Hepatic stellate cell (primary cell): ENCODE data around the gene TGFBR2.
A peak's percentile ranks its signal among the peaks of the same experiment; 100 is the strongest.

Source experiments
- DNase-seq: peaks from one replicate; pipeline ENCODE4 v3.0.0; 2011; ENCODE audit warnings: low spot score

TGFBR2 gene

DNA sequence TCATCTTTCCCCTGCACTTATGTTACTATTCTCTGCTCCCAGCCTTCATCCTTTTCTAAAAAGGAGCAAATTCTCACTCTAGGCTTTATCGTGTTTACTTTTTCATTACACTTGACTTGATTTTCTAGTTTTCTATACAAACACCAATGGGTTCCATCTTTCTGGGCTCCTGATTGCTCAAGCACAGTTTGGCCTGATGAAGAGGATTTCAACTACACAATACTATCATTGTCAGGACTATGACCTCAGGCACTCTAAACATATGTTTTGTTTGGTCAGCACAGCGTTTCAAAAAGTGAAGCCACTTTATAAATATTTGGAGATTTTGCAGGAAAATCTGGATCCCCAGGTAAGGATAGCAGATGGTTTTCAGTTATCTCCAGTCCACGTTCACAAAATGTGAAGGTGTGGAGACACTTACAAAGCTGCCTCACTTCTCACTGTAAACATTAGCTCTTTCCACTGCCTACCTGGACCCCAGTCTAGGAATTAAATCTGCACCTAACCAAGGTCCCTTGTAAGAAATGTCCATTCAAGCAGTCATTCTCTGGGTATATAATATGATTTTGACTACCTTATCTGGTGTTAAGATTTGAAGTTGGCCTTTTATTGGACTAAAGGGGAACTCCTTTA, 86.2 kb downstream of the TGFBR2 start:
- no peak for DNase-seq

DNA sequence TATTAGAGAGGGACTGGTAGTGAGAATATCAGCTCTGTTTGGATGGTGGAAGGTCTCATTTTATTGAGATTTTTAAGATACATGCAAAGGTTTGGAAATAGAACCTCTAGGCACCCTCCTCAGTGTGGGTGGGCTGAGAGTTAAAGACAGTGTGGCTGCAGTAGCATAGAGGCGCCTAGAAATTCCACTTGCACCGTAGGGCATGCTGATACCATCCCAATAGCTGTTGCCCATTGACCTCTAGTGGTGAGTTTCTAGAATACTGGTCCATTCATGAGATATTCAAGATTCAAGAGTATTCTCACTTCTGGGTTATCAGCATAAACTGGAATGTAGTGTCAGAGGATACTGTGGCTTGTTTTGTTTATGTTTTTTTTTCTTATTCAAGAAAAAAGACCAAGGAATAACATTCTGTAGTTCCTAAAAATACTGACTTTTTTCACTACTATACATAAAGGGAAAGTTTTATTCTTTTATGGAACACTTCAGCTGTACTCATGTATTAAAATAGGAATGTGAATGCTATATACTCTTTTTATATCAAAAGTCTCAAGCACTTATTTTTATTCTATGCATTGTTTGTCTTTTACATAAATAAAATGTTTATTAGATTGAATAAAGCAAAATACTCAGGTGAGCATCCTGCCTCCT, 87.2 kb downstream of the TGFBR2 start:
- peak; percentile 48 for DNase-seq

DNA sequence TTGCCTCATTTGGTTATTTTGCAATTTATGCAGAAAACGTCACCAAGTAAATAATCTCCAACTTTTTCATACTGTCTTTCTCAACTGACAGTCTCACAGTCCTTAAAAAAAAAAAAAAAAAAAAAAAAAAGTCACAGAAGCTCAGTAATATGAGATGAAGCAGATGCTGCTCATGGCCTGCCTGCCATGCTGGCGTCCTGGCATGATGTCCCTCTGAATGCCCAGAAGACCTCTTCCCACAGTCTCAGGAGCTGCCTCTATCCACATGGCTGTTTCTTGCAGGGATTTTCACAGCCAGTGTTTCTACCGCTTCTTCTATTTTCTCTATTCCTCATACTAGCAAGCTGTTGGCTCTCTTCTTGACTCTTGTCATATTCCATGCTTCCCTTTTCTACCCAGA, 87.7 kb downstream of the TGFBR2 start:
- no peak for DNase-seq

DNA sequence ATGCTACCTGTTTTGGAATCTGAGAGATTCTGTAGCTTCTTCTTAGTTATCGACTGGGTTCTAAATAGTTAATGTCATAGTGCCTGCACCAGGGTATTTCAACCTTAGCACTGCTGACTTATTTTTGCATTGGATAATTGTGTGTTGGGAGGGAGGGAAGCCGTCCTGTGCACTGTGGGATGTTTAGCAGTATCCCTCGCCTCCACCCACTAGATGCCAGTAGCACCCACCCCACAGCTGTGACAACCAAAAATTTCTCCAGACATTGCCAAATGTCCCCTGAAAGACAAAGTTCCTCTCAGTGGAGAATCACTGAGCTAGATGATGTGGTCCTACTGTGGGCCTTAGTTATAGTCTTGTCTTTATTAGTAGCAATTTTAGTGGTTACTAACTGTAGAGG, 88.3 kb downstream of the TGFBR2 start:
- DNase-seq, result no peak

DNA sequence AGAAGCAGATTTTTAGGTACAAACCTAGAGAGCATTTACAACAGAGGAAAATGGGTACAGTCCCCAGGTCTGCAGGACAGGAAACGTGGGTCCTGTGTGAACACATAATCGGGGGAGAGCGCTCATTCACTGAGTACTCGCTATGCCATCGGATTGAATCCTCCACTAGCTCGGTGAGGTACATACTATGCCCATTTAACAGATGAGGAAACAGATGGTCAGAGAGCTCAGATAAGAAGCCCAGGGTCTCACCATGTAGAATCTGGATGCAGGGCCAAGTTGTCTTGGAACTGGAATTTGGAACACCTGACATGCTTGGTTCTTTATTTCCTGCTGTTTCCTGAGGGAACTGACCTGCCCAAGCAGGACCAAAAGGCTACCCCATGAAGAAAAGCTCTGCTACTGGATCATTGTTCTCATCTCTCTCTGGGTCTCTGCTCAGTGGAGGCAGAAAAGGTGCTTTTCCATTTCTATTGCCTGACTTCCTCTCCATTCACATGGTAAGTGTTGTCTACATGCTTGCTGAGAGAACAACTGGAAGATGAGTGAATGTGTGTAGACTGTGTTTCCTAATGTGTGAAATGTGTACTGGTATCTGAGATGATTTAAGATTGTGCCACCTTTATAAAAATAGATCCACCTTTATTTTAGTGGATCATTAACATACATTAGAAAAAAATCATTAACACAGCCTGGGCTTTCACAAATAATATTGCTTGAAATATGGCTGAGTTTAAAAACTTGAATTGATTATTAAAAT, 89.1 kb downstream of the TGFBR2 start:
- DNase-seq, result no peak

DNA sequence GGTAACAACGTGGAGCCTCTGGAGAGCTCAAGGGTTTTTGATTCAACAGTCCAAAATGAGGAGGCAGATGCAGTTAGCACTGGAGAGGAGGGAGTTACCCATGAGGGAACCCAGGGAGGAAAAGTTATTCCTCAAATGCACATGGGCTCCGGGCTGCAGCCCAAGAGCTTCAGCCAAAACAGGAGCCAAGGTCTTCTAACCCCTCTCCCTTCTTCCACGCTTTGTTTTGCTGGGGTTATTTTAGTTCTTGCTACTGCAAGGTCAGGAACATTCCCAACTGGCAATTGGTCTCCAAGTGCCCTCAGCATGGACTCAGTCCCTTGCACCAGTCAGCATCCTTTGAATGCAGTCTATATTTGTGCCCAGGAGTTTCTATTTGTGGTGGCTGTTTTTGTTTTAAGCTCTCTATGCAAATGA, 90.0 kb downstream of the TGFBR2 start:
- no peak for DNase-seq

DNA sequence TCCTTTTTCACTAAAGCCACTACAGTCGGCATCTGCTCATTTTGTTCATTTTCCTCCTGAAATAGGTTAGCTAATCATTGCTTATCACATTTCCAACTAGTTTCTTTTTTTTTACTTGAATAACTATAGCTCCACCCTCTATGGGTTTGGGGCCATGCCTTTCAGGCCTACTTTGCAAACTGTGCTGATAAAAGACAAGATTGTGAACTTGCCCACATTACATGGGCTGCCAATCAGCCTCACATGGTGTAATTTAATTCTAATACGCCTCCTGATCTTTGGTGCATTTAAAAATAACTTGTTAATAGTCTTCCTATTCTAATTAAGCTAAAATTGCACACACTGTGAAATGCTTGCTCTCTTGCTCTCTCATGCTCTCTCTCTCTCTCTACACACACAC, 90.5 kb downstream of the TGFBR2 start:
- no peak for DNase-seq

DNA sequence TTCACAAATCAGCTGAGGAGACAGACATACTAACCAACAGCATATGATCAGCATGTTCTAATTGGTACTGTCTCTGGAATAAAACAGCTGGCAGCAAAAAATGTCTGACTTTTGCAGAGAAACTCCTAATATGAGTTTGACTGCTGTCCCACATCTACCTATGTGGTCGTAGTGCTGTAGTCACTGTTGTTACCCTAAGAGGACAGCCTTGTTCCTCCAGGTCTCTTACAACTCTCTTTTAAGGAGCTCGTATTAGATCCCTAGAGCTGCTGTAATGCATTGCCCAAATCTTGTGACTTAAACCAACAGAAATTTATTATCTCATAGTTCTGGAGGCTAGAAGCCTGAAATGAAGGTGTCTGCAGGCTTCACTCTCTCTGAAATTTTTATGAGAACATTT, 92.1 kb downstream of the TGFBR2 start:
- DNase-seq, result no peak

DNA sequence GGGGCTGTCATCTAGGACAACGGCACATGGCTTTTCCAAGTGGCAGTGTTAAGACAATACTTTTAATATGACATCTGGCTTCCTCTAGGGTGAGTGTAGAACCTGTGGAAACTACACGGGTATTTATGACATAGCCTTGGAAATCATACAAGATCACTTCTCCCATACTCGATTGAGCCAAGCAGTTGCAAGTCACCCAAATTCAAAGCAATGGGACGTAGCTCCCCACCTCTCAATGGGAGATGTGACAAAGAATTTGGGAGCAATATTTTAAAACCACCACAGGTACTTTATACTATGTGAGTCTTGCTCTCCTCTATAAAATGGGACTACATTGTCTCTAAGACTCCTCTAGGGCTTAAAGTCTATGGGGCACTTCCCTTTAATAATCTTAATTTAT, 93.5 kb downstream of the TGFBR2 start:
- no peak for DNase-seq

DNA sequence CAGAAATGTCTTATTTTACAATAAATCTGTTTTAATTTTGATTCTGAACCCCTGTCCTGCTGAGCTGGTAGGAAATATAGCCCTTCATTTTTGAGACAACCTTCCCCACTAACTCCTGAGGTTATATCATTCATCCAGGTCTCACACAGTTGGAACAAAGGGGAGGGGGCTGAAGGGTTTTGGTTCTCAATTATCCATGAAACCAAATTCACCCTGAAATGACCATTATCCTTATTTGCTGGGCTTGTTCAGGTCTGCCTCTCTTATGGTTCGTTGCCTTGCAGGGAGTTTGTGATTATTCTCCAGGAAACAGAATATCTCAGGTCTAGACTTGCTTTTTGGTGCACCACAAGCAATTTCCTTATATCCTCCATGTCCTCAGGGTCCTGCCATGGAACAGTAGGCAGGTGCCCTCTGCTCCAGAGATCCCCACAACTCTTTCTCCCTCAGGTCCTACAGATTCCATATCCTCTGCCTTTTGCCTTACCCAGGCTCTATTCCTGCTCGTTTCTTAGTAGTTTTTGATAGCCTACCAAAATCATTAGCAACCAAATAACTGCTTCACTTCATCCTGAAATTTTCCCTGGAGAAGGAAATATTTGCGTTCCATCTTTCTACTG, 94.4 kb downstream of the TGFBR2 start:
- no peak for DNase-seq

DNA sequence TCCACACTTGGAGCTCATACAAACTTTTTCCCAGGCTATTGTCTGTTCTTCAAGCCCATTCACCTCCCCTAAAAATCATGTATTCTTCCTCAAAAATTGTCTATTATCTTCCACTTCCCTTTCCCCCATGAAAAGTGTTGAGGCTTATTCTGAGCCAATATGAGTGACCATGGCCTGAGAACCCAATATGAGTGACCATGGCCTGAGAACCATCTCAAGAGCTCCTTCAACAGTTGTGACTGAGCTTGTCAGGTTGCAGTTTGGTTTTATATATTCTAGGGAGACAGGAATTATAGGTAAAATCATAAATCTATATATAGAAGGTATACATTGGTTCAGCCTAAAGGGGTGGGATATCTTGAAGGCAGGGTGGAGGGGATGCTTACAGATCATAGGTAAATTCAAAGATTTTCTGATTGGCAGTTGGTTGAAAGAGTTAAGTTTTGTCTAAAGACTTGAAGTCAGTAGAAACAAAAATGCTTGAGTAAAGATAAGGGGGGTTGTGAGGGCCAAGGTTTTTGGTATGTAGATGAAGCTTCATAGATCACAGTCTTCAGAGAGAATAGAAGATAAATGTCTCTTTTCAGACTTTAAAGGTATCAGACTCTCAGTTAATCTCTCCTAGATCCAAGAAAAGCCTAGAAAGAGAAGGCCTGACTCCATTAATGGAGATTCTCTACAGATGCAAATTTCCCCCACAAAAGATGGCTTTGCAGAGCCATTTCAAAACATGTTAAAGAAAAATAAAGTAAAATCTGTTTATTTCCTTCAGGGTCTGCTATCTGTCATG, 95.8 kb downstream of the TGFBR2 start:
- DNase-seq, result no peak

DNA sequence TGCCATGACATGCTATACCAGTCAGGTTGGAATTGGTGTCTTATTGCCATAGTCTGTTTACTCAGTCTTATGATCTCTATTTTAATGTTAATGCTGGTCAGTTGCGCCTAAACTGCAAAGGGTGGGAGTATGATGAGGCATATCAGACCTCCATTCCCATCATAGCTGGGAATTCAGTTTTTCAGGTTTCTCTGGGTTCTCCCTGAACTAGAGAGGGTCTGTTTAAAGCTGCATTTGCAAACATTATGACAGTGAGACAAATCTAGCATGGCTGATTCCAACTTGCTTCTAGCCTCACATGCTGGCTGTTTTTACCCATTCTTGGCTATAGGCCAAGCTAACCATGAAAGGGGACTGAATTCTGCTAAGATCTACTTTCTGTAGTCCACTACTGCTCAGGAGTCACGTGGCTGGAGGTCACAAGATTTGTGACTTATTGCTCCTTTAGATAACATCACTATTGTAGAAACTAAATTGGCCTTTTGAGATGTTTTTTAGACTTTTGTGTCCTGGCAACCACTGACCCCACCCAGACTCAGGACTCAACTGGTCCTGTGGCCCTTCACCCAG, 96.5 kb downstream of the TGFBR2 start:
- no peak for DNase-seq

DNA sequence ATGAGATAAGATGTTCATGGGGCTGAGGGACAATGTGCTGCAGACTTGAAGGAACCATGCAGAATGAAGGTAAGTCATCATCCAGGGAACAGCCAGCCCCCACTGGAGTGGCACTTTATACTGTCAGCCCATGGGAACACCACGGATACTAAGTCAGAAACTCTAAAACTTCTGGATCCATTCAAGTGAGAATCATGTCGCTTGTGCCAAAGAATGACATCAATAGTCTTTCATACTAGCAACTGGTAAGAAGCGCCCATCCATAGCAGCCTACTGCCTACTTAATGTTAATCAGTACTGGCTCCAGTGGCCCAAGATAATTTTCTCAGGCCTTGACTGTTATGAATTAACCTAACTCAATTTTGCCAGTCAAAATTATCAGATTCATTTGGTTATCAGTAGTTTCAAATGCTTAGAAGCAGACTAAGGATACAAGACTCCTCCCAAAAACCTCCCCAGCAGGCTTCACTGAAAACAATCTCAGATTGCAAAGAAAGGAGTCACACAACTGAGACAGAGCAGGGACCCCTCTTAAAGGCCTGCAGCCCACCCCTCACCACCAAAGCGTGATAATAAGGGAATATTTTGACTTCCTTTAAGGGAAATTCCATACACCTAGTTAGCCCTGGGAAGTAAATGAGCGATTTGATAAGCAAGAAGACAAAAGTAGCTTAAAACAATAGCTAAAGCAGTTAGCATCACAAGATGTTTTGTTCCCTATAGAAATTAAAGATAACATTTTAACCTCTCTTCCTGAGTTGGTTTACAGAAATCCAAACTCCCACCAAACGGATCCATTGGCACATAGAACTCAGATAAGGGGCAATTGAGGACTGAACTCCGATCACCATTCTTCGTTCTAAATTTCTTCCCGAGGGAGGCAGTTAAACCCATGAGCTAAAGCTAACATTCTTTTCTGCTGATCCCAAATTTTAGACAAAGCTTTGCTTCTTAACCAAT, 98.8 kb downstream of the TGFBR2 start:
- DNase-seq, result no peak

DNA sequence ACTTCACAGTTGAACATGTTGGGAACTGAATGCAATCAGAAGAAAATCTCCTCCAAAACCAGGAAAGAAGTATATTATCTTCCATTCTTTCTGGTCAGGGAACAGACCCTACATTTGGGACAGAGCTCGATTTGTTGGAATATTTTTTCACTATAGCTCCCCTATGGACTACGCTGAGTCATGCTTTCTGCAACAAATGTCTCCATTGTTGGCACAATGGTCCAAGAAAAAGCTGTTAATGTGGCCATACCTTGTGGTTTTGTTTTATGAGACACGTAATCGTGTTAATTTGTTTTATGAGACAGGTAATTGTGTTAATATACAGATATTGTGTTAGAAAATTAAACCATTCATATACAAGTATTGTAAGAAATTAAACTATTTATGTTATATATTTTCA, 101.4 kb downstream of the TGFBR2 start:
- DNase-seq, result no peak

DNA sequence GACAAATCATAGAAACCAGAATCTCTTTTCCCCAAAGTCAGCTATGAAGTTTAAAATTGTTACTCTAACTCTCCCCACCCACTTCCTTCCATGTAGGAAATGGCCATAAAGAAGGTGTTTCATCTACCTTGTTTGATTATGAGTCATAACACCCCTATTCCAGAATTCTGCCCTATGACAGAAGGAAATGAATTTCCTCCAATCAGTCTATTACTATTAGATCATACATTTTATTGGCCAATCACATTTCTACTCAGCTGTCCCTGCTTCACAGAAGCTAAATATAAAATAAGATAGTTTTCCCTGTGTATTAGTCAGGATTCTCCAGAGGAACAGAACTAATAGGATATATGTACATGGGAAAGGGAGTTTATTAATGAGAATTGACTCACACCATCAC, 102.1 kb downstream of the TGFBR2 start:
- DNase-seq, result no peak

DNA sequence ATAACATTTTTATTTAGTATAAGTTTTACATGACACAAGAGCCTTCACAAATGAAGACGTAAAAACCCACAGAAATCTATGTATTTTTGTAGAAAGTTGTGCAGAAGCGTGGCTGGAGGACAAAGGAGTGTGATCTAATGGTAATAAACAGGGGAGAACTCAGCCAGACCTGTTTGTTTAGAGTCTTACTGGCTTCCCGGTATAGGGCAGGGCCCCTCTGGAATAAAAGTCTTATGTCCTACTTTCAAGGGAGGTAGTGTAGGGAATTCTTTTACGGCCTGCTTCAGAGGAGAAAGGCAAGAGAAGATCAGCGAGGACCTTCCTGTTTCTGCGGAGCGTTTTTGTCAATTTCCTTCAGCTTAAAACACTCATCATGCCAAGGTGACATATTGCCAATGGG, 103.6 kb downstream of the TGFBR2 start:
- DNase-seq, result no peak

DNA sequence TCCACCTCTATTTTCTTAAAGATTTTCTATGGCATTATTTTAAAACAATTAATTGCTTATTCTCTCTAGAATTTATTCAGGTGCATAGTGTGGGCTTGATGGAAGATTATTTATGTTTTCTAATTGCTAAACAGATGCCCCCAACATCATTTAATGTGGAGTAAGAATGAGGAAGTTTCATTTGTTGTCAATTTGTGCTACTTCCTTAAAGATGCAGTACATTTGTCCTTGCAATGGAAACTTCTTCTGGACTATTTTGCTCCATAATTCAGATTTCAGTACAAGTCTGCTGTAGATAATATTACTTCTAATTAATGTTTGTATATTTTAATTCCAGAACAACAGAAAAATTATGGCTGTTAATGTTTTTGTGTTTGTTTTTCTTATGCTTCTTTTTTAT, 104.8 kb downstream of the TGFBR2 start:
- DNase-seq, result no peak

DNA sequence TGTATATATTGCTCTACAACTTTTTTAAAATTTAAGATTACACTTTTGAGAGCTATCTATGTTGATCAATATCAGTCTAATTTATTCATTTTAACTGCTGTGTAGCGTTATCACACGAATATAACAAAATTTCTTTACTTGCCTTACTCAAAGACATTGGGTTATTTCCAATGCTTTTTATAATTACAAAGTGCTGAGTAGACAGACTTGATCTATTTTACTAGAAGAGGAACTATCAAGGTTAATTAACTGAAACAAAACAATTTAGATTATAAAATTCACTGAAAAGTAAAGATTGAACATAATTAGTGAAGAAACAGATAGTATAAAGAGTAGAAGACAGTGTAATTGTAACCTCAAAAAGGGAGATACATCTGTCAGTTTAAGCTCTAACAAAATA, 105.5 kb downstream of the TGFBR2 start:
- DNase-seq, result no peak

DNA sequence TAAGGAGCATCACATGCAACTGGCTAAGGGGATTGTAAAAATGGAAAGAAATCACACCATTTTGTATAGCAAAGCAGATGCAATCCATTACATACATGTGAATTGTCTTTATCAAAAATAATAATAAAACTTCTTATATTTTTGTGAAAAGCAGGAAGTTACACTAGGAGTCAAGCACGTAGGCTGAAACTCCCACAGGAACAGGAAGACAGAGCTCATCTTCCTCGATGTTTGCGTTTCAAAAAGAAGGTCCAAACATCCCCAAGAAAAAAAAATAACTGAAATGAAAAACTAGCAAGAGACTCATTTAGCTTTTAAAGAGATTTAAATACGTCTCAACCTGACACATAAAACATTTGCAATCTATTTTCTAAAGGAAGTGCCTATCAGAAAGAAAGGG, 106.6 kb downstream of the TGFBR2 start:
- no peak for DNase-seq

DNA sequence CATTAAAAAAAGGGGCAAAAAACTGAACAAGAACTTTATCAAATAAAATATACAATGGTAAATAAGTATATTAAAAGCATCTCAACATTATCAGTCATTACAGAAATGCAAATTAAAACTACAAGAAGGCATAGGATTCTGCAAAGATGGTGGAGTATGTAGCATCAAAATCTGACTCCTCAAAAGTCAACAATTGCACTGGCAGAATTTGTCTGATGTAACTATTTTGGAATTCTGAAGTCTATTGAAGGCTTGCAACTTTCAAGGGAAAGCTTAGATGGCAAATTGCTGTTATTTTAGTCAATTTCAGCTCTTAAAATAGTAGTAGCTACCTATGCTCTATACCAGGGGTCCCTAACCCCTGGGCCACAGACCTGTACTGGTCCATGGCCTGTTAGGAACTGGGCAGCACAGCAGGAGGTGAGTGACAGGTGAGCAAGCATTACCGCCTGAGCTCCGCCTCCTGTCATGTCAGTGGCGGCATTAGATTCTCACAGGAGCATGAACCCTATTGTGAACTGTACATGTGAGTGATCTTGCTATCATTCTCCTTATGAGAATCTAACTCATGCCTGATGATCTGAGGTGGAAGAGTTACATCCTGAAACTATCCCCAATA, 107.6 kb downstream of the TGFBR2 start:
- no peak for DNase-seq
